ENCODE data around the gene EFNB2. TPM values are rescaled to one million over a fixed set of nuclear protein-coding genes. Genes with fewer than 3 reads are reported as not detected.

The EFNB2 gene
- total and polyA plus RNA-seq, 2 of the 8 experiments (the other 6 are each of a cell fraction or from before 2014, with no cell fraction given), result 8.2 to 12.0 TPM

GRCh38 chr13:106535552-106536243 lies at the start of gene EFNB2 (continued):
- TF ChIP-seq, protein P1, sequence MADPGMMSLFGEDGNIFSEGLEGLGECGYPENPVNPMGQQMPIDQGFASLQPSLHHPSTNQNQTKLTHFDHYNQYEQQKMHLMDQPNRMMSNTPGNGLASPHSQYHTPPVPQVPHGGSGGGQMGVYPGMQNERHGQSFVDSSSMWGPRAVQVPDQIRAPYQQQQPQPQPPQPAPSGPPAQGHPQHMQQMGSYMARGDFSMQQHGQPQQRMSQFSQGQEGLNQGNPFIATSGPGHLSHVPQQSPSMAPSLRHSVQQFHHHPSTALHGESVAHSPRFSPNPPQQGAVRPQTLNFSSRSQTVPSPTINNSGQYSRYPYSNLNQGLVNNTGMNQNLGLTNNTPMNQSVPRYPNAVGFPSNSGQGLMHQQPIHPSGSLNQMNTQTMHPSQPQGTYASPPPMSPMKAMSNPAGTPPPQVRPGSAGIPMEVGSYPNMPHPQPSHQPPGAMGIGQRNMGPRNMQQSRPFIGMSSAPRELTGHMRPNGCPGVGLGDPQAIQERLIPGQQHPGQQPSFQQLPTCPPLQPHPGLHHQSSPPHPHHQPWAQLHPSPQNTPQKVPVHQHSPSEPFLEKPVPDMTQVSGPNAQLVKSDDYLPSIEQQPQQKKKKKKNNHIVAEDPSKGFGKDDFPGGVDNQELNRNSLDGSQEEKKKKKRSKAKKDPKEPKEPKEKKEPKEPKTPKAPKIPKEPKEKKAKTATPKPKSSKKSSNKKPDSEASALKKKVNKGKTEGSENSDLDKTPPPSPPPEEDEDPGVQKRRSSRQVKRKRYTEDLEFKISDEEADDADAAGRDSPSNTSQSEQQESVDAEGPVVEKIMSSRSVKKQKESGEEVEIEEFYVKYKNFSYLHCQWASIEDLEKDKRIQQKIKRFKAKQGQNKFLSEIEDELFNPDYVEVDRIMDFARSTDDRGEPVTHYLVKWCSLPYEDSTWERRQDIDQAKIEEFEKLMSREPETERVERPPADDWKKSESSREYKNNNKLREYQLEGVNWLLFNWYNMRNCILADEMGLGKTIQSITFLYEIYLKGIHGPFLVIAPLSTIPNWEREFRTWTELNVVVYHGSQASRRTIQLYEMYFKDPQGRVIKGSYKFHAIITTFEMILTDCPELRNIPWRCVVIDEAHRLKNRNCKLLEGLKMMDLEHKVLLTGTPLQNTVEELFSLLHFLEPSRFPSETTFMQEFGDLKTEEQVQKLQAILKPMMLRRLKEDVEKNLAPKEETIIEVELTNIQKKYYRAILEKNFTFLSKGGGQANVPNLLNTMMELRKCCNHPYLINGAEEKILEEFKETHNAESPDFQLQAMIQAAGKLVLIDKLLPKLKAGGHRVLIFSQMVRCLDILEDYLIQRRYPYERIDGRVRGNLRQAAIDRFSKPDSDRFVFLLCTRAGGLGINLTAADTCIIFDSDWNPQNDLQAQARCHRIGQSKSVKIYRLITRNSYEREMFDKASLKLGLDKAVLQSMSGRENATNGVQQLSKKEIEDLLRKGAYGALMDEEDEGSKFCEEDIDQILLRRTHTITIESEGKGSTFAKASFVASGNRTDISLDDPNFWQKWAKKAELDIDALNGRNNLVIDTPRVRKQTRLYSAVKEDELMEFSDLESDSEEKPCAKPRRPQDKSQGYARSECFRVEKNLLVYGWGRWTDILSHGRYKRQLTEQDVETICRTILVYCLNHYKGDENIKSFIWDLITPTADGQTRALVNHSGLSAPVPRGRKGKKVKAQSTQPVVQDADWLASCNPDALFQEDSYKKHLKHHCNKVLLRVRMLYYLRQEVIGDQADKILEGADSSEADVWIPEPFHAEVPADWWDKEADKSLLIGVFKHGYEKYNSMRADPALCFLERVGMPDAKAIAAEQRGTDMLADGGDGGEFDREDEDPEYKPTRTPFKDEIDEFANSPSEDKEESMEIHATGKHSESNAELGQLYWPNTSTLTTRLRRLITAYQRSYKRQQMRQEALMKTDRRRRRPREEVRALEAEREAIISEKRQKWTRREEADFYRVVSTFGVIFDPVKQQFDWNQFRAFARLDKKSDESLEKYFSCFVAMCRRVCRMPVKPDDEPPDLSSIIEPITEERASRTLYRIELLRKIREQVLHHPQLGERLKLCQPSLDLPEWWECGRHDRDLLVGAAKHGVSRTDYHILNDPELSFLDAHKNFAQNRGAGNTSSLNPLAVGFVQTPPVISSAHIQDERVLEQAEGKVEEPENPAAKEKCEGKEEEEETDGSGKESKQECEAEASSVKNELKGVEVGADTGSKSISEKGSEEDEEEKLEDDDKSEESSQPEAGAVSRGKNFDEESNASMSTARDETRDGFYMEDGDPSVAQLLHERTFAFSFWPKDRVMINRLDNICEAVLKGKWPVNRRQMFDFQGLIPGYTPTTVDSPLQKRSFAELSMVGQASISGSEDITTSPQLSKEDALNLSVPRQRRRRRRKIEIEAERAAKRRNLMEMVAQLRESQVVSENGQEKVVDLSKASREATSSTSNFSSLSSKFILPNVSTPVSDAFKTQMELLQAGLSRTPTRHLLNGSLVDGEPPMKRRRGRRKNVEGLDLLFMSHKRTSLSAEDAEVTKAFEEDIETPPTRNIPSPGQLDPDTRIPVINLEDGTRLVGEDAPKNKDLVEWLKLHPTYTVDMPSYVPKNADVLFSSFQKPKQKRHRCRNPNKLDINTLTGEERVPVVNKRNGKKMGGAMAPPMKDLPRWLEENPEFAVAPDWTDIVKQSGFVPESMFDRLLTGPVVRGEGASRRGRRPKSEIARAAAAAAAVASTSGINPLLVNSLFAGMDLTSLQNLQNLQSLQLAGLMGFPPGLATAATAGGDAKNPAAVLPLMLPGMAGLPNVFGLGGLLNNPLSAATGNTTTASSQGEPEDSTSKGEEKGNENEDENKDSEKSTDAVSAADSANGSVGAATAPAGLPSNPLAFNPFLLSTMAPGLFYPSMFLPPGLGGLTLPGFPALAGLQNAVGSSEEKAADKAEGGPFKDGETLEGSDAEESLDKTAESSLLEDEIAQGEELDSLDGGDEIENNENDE (IDR thresholded peaks at IDR 0.05; ENCODE audit: insufficient replicate concordance, low read length), result no peak
- TF ChIP-seq NRF1 (IDR thresholded peaks at IDR 0.05; ENCODE audit: low read depth, low read length) (no peak), ASH2L (IDR thresholded peaks at IDR 0.05; ENCODE audit: low read length) (peak; percentile 77), POLR2AphosphoS5 (IDR thresholded peaks at IDR 0.05; ENCODE audit: low read depth, low read length) (no peak; the same call in 1 of the 2 replicates), EGR1 (IDR thresholded peaks at IDR 0.05; ENCODE audit: borderline replicate concordance, low read depth, low read length) (no peak), EP300 (IDR thresholded peaks at IDR 0.05; ENCODE audit: borderline replicate concordance in 1 of 2, low read depth in 2 of 2, low read length in 2 of 2) (no peak), SAP30 (IDR thresholded peaks at IDR 0.05; ENCODE audit: insufficient read depth, insufficient replicate concordance, low read length) (no peak), HDAC2 (IDR thresholded peaks at IDR 0.05; ENCODE audit: borderline replicate concordance in 1 of 2, low read depth in 2 of 2, low read length in 2 of 2) (peak in 1 of 2 experiments; percentile 23; a peak in 1 of 4 replicates), CHD1 (IDR thresholded peaks at IDR 0.05; ENCODE audit: low read depth, low read length) (no peak), TCF12 (IDR thresholded peaks at IDR 0.05; ENCODE audit: low read depth, low read length) (no peak)

Data from H1 (cell line).